GM13976 (cell line): Measurements from ENCODE around the gene ACADVL.
"Not testable (repeated sequence)": the region's sequence is repeated elsewhere in the genome, so short reads cannot be mapped to it uniquely, and the experiment has no call there.

Experiments
- DNase-seq: peaks from one replicate; pipeline ENCODE4 v3.0.0; 2012; ENCODE audit warnings: low spot score
- CTCF ChIP-seq: IDR thresholded peaks from 2 replicates; pipeline ENCODE4 v1.5.1; 2012; ENCODE audit warnings: borderline replicate concordance, mild to moderate bottlenecking; ENCODE audit not compliant: insufficient read depth; ENCODE audit errors: extremely low read depth, missing control alignments, control extremely low read depth
- in situ Hi-C: fragments of 300-500 bp; cut with MboI; formaldehyde crosslinking; loops from one replicate; pipeline ENCODE4 v1.12.0; 2022; ENCODE audit warnings: low sequenced_read_pairs, mixed read lengths, inconsistent platforms; ENCODE audit not compliant: unreplicated experiment

Gene ACADVL

DNA sequence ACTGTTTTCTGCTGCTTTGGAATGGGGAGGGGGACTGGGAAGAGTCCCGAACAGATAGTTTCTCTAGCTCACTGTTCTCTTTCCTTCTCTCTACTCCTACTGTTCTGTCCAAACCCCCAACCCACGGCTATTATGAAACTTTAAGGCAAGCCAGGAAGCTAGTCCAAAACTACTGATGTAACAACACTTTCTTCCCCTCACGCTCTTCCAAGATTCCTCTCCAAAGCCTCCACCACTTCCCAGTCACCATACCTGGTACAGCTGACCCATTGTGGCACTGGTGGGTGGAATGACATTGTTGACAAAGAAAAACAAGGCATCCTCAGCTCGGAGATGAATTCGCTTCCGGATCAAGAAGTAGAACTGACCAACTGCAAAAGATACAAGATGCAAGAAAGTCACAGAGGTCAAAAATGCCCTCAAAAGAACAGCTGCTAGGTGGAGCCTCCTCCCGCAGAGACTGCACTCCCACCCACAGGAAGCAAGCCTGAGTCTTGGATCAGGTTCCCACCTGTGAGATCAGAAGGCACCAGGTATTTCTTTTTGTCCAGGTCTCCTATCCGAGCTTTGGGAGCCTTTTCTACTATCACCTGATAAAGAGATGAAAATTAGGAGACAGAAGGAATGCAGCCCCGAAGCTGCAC lies 21.5 kb downstream of the ACADVL start:
- no peak for DNase-seq
- in situ Hi-C loops: no loop called here
- no peak for TF ChIP-seq CTCF

DNA sequence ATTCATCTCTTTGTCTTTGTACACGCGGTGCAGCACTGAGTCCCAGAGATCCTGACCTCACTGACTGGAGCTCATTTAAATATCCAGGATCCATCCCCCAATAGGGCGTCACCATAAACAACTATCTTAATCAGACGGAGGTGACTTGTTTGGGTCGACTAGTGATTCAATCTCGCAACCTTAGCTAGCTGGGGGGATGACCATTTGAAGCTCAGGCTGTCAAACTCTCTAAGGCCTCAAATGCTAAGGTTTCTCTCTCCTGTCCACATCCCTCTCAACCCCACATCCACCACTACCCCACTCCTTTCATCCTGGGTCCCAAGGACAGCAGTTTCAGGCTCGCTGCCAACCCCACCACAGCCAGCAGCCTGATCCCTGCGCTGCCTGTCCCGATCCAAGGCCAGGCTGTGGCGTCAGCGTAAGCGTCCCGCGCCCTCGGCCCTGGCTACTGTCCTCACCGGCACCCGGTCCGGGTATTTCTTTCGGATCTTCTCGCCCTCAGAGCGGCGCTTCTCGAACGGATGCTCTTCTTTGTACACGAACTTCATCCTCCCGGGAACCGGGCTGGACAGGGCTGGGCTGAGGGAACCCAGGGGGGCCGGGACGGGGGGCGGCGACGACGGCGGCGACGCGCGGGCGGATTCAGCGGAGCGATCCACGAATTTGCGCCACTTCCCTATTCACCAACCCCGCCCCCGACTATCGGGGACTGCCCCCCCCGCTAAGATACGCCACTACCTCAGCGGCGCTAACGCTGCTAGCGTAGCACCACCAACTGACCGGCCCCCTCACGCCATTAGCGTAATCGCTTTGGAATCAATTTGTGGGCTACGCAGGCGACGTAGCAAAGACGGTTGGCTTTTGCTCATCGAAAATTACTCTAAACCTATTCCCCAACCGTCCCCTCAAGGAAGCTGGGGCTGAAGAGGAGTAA lies 22.3 kb downstream of the ACADVL start, which contains the start of gene GABARAP:
TSS of gene GABARAP (minus strand) at position 667 of the 934 bp plus-strand sequence. CDS start at position 548, 119 bp downstream.
- no peak for TF ChIP-seq CTCF
- in situ Hi-C loops: no loop called here
- peak; percentile 81 for DNase-seq

GRCh38 chr17:7242717-7243452 lies 23.1 kb downstream of the ACADVL start:
- in situ Hi-C loops: no loop called here
- peak; percentile 91 for DNase-seq
- peak; percentile 13 for TF ChIP-seq CTCF

DNA sequence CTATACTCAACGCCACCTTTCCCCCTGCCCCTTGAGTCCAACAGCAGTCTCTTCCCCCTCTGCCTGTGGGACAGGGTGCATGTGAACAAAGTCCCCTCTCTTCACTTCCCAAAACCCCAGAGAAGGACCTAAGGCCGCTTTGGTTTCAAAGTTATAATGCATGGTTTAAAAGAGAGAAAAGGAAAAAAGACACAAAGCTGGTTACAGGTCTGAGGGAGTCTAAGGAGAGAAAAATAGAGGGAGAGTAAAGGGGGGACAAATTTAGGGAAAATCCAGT lies 23.7 kb downstream of the ACADVL start:
- in situ Hi-C loops: no loop called here
- TF ChIP-seq CTCF: no peak
- no peak for DNase-seq

- DNase-seq, in situ Hi-C loops: not testable (repeated sequence)
These were observed 24.1 kb downstream of the ACADVL start for GRCh38 chr17:7243838-7244237.

DNA sequence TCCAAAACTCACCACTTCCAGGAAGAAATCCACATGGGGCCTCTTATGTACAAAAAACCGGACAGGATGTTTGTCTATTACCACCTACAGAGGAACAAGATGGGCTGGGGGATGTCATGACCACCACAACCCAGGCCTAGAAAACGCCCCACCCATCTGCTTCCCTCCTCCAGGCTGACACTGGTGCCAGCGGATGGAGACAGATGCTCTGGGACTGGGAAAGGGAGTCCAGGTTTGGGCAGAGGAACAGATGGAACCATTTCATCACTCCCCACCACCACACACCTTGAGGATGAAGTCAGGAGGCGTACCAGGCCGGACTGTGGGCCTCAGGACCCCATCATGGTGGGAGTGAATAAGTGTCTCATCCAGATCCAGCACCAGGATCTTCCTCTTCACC lies 27.0 kb downstream of the ACADVL start:
- TF ChIP-seq CTCF: no peak
- no peak for DNase-seq
- in situ Hi-C loops: no loop called here
